Gastrocnemius medialis (tissue), 4 donors: ENCODE results near the gene PTPRN2.

Experiments used
- POLR2A ChIP-seq, 2 donors: fragments of 450-650 bp; IDR thresholded peaks; one replicate each; pipeline ENCODE4 v1.6.1; 2017; ENCODE audit warnings: antibody characterized with exemption in 2 of 2, mild to moderate bottlenecking in 2 of 2, moderate library complexity in 2 of 2
- TF ChIP-seq, protein P1 (sequence below), 5 experiments: fragments of 450-650 bp in 3 of 5; fragments of 200-600 bp in 2 of 5; sonication (generic) in 2 of 5; IDR thresholded peaks in 4 of 5; conservative IDR thresholded peaks in 1 of 5; 1 replicate in 4 of 5; 2 replicates in 1 of 5; pipeline ENCODE4 v1.5.1; 2016 to 2019; ENCODE audit warnings: antibody characterized with exemption in 5 of 5, mild to moderate bottlenecking in 3 of 5, moderate library complexity in 3 of 5

DNA sequence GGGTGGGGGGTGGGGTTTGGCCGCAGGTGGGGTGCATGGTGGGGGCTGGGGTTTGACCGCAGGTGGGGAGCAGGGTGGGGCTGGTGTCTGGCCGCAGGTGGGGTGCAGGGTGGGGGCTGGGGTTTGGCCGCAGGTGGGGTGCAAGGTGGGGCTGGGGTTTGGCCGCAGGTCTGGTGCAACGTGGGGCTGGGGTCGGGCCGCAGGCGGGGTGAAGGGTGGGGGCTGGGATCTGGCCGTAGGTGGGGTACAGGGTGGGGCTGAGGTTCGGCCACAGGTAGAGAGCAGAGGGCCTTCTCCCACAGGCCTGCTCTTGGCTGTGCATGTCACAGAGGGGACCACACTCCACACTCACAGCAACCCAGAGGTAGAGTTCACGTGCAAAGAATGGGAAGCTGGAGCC, 586.6 kb downstream of the PTPRN2 start:
- TF ChIP-seq POLR2A (IDR thresholded peaks at IDR 0.05): no peak
- TF ChIP-seq, protein P1, sequence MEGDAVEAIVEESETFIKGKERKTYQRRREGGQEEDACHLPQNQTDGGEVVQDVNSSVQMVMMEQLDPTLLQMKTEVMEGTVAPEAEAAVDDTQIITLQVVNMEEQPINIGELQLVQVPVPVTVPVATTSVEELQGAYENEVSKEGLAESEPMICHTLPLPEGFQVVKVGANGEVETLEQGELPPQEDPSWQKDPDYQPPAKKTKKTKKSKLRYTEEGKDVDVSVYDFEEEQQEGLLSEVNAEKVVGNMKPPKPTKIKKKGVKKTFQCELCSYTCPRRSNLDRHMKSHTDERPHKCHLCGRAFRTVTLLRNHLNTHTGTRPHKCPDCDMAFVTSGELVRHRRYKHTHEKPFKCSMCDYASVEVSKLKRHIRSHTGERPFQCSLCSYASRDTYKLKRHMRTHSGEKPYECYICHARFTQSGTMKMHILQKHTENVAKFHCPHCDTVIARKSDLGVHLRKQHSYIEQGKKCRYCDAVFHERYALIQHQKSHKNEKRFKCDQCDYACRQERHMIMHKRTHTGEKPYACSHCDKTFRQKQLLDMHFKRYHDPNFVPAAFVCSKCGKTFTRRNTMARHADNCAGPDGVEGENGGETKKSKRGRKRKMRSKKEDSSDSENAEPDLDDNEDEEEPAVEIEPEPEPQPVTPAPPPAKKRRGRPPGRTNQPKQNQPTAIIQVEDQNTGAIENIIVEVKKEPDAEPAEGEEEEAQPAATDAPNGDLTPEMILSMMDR (IDR thresholded peaks at IDR 0.05 in 4 of 5, conservative IDR thresholded peaks at IDR 0.05 in 1 of 5): no peak
